H1 (cell line): ENCODE results near the gene RGS3. TPM values are rescaled to one million over a fixed set of nuclear protein-coding genes. Genes with fewer than 3 reads are reported as not detected.

Experiments
- POU5F1 ChIP-seq: IDR thresholded peaks from 2 replicates; pipeline ENCODE4 v1.6.1; 2011; ENCODE audit warnings: low read depth, mild to moderate bottlenecking, low read length, moderate library complexity
- polyA plus RNA-seq, 7 experiments: library from polyadenylated mRNA; depleted of rRNA in 3 of 7; stranded (reverse) in 5 of 7; unstranded in 2 of 7; fragments of >200 nt in 5 of 7; fragments of 200-250 nt in 2 of 7; gene quantifications; 1 replicate in 5 of 7; 2 replicates in 1 of 7; 4 replicates in 1 of 7; pipeline versions ENCODE4 v1.2.1 to v1.2.3, GENCODE V29; 2011 to 2013; ENCODE audit warnings: missing spikeins in 2 of 7, mixed read lengths in 2 of 7
- total RNA-seq: library from RNA; stranded (reverse); fragmentation: NEBNext Ultra II Directional; extraction: Animal tissue kit (Norgen Biotek cat#: 25700); gene quantifications from 2 replicates; pipeline ENCODE4 v1.2.1, GENCODE V29; 2021

Gene RGS3
- total and polyA plus RNA-seq, 2 of the 8 experiments (the other 6 are each of a cell fraction or from before 2014, with no cell fraction given) = 12.6 to 18.2 TPM

GRCh38 chr9:113506090-113506589 is 42.6 kb downstream of the RGS3 start (continued):
- TF ChIP-seq POU5F1 = no peak
